HG02852 (cell line): ENCODE results near the gene IL17RA.
"Not testable (repeated sequence)": the region's sequence is repeated elsewhere in the genome, so short reads cannot be mapped to it uniquely, and the experiment has no call there.

Experiments used
- ATAC-seq: cut with Tn5 transposase; IDR thresholded peaks from one replicate; pipeline ENCODE4 v1.9.1; 2021; ENCODE audit warnings: mild to moderate bottlenecking, moderate library complexity; ENCODE audit not compliant: unreplicated experiment

Gene IL17RA

GRCh38 chr22:17120281-17120680 lies 35.5 kb downstream of the IL17RA start:
- ATAC-seq = no peak

GRCh38 chr22:17120711-17121232 lies 36.0 kb downstream of the IL17RA start:
- ATAC-seq = no peak

- no peak for ATAC-seq
These were observed 36.7 kb downstream of the IL17RA start, which contains the start of gene TMEM121B for GRCh38 chr22:17121233-17122195. Gene TMEM121B, minus strand, starts transcription at chr22:17121360. Its CDS starts 233 bp downstream, at chr22:17121127.

DNA sequence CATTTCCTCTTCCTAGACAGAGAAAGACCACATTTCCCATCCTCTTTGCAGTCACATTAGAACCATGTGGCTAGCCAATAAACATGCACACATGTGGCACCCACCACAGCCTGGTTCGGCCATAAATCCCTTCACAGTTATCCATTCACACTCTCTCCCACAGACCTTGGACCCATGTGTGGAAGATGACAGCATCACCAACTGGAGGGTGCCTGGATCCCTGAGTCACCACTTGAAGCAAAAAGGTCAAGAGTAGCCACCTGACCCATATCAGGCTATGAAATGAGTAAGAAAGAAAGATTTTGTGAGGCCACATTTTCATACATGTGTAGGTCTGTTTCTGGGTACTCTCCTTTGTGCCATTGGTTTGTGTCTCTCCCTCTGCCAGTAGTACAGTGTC lies 45.4 kb downstream of the IL17RA start:
- no peak for ATAC-seq

DNA sequence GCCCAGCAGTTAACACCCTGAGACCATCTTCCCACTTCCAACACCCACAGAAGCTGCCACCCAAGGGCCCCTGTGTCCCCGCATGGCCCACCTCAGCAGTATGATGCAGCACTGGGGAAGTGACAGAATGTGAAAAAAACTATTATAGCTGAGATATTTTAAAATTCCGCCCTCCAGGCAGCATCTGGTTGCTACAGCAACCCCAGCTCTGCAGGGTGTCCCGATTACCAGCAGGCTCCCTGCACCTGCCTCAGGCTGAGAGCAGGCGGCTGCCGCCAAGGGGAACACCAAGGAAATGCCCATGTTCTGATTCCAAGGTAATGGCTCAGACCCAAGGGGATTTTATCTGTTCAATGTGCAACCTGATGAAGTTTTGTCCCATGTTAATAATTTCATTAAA lies 46.9 kb downstream of the IL17RA start:
- no peak for ATAC-seq

DNA sequence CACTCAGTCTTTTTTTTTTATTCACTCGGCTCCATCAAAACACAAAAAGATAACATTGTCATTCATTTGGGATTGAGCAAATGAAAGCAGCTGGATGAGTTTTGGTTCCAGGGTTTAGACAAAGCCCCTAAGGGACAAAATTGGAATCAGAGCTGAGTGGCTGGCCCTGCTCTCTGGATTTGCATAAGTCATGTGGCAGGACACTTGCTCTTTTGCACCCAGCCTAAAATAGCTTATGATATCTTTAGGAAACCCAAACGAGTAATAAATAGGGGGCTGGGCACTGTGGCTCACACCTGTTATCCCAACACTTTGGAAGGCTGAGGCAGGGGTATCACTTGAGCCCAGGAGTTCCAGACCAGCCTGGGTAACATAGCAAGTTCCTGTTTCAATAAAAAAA lies 47.3 kb downstream of the IL17RA start:
- ATAC-seq = no peak

DNA sequence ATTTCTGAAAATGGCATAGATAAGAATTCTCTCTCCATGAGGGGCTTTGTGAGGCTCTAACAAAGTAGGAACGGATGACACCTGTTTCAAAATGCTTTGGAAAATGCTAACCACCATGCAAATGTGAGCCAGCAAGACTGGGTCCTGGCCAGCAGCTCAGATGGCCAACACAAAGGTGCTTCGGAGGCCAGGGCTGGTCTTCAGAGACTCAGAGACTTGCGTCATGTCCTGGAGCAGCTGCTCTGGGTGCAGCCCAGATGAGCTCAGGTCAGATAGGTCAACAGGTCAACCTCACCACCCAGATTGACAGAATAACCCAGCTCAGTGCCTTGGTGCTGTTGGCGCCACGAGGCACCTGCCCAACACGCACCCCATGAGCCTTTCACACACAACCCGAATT lies 48.3 kb downstream of the IL17RA start:
- no peak for ATAC-seq

DNA sequence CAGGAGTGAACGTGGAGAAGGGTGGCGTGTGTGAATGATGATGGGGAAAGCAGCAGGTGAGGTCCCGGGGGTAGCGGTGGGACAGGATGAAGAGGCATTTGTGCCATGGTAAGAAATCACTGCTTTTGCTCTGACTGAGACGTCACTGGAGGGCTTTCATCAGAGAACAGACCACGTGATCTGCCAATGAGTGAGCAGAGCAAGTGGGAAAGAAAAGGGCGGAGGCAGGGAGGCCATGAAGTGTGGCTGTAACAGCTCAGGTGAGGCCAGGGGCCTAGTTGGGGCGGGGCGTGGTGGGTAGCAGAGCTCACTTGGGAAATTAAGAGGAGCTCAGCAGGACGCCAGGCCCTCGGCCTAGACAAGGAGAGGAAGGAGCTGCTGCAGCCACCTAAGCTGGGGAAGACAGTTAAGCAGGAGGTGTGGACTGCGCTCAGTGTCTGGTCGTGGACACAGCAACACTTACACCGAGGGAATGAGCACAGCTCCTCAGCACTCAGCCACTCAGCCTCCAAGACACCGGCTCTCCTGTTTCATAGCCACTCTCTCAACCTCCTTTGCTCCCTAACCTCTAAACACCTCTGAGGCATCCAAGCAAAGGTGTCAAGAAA lies 50.5 kb downstream of the IL17RA start:
- ATAC-seq = no peak

DNA sequence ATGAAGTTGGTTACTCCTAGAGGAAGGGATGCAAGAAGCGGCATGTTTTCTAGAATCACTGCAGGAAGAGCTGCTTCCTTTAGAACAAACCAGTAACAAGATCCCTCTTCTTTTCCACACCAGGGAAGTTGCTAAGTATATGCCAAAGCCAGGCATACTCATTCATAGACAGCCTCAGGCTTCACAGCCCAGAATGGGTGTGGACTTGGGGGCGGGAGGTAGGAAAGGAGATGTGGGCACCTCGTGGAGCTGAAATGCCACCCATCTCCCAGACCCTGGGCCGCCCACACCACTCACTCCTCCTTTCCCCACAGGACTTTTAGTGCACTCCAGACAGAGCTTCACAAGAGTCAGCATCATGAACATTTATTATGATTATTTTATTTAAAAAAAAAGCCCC lies 52.4 kb downstream of the IL17RA start:
- no peak for ATAC-seq

- ATAC-seq = no peak
These were observed 53.1 kb downstream of the IL17RA start for GRCh38 chr22:17137861-17138425.

- ATAC-seq = no peak
These were observed 53.7 kb downstream of the IL17RA start for GRCh38 chr22:17138513-17138912.

DNA sequence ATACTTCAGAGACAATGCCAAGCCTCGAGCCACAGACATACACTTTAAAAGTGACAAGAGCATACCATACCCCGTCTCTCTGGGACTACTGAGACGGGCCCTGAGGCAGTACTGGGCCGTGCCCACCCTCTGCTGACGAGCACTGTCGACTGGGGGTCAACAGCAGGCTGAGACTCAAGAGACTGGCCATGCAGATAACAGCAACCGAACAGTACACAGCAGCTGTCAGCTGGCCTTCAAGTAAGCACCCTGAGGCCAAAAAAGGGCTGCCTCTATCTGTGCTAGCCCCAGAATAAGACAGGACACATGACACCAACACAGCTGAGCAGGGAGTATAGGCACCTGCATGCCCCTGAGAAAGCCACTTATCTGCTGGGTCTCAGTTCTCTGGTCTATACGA lies 55.2 kb downstream of the IL17RA start:
- ATAC-seq = no peak

DNA sequence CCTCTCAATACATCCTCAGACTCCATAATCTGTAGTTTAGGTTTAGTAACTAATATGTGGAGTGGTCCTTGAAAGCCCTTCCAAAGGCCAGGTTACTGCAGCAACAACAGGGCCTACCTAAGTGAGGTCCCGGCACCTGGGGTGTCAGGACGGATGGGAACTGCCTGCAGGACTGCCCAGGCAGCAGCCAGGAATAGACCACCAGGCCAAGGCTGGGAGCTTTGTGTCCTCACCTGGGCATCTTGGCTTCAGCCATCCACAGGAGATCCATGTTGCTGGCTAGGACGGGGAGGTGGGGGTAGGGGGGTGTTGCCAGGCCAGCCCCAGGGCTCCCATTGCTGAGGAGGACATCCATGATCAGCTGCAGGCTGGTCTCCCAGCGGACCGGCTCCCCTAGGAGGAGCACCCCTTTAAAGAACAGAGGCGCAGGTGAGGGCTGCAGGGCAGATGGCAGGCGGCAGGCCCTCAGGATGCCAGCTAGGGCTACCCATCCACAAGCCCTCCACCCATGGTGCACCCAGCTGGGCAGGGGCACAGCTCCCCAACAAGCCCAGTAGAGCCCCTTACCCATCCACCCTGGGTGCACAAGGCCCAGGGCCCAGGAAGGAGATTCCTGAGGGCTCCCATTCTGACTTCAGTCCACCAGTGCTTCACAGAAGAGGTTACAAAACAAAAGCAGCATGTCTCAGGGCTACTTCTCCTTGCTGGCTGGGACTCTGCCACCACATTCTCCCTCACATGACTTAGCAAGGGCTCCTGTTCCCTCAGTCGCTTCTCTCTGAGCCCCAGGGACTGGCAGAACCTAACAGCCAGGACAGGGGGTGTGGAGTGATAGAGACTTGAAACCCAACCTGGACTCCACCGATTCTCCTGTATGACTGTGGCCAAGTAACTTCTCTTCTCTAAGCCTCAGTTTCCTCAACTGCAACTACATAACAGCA lies 56.3 kb downstream of the IL17RA start:
- no peak for ATAC-seq

DNA sequence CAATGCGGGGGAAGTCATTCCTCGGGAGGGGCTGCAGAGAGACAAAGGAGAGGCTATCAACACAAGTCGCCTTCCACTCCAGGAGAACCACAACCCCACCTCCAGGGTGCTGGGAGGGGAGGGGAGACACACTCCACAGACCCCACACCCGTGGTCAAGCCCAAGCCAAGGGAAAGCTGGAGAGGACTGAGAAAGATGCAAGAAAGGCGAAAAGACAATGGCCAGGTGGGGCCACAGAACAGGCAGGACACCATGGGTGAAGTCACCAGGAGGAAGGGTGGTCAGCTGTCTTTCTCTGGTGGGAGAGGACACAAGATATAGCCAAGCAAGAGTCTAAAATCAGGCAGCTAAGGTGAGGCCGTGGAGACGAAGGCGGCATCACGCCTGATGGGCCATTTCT lies 58.3 kb downstream of the IL17RA start:
- no peak for ATAC-seq

- ATAC-seq = no peak
These were observed 59.0 kb downstream of the IL17RA start for GRCh38 chr22:17143826-17144225.

DNA sequence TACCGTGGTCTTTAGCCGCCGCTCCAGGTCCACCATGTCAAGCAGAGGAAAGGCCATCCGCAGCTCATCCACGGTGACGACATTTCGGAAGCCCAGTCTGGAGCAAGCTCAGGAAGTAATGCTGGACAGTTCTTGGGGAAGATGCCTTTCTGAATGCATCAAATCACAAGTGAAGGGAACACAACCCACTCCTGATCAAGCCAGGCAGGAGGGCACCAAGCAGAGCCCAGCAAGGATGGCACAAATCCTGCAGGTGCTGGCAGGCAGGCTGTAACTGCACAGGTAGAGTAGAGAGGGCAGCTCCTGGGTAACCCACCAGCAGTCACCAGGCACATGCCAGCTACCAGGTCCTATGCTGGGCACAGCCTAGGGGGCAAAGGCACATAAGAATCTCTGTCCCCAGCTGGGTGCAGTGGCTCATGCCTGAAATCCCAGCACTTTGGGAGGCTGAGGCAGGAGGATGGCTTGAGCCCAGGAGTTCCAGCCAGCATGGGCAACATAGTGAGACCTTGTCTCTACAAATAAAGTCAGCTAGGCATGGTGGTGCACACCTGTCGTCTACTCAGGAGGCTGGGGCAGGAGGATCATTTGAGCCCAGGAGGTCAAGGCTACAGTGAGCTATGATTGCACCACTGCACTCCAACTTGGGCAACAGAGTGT lies 60.4 kb downstream of the IL17RA start:
- no peak for ATAC-seq

DNA sequence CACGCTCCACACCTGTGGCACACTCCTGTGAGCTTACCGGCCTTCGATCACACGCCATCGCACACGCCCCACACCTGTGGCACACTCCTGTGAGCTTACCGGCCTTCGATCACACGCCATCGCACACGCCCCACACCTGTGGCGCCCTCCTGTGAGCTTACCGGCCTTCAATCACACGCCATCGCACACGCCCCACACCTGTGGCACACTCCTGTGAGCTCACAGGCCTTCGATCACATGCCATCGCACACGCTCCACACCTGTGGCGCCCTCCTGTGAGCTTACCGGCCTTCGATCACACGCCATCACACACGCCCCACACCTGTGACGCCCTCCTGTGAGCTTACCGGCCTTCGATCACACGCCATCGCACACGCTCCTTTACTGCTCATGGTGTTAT lies 62.7 kb downstream of the IL17RA start:
- not testable (repeated sequence) for ATAC-seq

- no peak for ATAC-seq
These were observed 64.4 kb downstream of the IL17RA start for GRCh38 chr22:17149076-17149815.

GRCh38 chr22:17152340-17152739 lies 67.5 kb downstream of the IL17RA start:
- ATAC-seq = no peak
